ENCODE data around the gene GSPT1.

DNA sequence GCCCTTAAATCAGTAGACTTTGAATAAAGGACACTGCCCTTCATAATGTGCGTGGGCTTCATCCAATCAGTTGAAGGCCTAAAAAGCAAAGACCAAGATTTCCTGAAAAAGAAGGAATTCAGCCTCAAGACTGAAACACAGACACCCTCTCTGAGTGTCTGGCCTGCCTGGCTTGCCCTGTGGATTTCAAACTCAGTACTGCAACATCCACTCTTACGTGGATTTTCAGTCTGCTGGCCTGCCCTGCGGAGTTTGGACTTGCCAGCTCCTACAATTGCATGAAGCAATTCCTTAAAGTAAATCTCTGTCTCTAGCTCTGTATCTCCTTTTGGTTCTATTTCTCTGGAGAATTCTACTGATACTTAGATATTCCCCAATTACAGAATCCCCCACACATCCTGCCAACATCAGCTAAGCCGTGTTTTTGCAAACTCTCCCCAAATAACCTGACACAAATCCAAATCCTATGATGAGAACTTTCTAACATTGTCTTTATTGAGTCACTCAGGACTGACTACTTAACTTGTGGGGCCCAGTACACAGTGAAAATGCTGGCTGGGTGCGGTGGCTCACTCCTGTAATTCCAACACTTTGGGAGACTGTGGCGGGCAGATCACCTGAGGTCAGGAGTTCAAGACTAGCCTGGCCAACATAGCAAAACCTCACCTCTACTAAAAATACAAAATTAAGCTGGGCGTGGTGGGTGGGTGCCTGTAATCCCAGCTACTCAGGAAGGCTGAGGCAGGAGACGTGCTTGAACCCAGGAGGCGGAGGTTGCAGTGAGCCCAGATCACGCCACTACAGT lies 42.0 kb upstream of the GSPT1 start:
- no peak for TF ChIP-seq POLR2A (IDR thresholded peaks at IDR 0.05)
- TF ChIP-seq, protein P1, sequence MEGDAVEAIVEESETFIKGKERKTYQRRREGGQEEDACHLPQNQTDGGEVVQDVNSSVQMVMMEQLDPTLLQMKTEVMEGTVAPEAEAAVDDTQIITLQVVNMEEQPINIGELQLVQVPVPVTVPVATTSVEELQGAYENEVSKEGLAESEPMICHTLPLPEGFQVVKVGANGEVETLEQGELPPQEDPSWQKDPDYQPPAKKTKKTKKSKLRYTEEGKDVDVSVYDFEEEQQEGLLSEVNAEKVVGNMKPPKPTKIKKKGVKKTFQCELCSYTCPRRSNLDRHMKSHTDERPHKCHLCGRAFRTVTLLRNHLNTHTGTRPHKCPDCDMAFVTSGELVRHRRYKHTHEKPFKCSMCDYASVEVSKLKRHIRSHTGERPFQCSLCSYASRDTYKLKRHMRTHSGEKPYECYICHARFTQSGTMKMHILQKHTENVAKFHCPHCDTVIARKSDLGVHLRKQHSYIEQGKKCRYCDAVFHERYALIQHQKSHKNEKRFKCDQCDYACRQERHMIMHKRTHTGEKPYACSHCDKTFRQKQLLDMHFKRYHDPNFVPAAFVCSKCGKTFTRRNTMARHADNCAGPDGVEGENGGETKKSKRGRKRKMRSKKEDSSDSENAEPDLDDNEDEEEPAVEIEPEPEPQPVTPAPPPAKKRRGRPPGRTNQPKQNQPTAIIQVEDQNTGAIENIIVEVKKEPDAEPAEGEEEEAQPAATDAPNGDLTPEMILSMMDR (IDR thresholded peaks at IDR 0.05), result no peak
- TF ChIP-seq EP300 (IDR thresholded peaks at IDR 0.05), result no peak
